ENCODE measurements around the gene A2ML1. TPM values are rescaled to one million over a fixed set of nuclear protein-coding genes. Genes with fewer than 3 reads are reported as not detected.

A2ML1 gene
- total and polyA plus RNA-seq, 2 of the 4 experiments (the other 2 are of a cell fraction) = not detected

DNA sequence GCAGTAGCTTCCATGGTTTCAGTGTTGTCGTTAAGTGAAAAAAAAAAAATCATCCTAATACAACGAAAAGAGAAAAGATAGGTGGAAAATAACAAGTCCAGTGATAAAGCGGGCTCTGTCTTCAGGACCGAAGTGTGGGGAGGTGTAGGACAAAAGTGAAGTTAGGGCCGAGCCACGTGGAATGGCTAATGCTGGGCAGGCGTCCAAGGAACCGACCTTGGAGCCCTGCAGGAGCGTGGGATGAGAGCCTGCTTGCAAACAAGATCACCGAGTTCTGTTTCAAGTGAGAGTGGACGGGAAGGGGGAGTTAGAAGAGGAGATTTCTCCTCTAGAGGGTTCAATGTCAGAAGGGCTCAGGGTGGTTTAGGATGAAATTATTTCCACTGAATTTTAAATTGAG lies 22.2 kb downstream of the A2ML1 start:
- in situ Hi-C loops (cut with MboI; ENCODE audit: low sequenced_read_pairs) (no loop called here), dilution Hi-C loops (cut with HindIII; ENCODE audit: low sequenced_read_pairs, unreplicated experiment) (no loop called here), intact Hi-C loops (cut with micrococcal nuclease) (no loop called here)
- Histone ChIP-seq H2AK9ac (replicated peaks; ENCODE audit: low read depth, low read length, poor library complexity) (no peak overlapping the region), H3K36me3 (ENCODE audit: control insufficient read depth, insufficient read depth, low read length) (no peaks in the 10 kb centered on the region), H3K9ac (ENCODE audit: low read depth, low read length) (no peak overlapping the region), H3K9me3 (ENCODE audit: control insufficient read depth, insufficient read depth, low read length) (no peaks in the 10 kb centered on the region), H4K91ac (ENCODE audit: insufficient read depth, low read depth, low read length) (no peak overlapping the region), H4K5ac (ENCODE audit: low read depth, low read length) (no peak overlapping the region), H2BK5ac (ENCODE audit: low read depth, low read length, poor library complexity, severe bottlenecking) (no peak overlapping the region), H3K56ac (ENCODE audit: extremely low read depth, insufficient read depth, low read length) (no peak overlapping the region), H3K4me2 (ENCODE audit: low read depth, low read length) (no peak overlapping the region), H3K4me3 (ENCODE audit: insufficient read depth, low read depth, low read length) (no peak overlapping the region), H4K20me1 (ENCODE audit: insufficient read depth, low read length) (no peaks in the 10 kb centered on the region), H3K23ac (ENCODE audit: low read depth, low read length) (no peak overlapping the region), H3K9me1 (ENCODE audit: insufficient read depth, low read length) (no peaks in the 10 kb centered on the region), H2BK120ac (ENCODE audit: low read depth, low read length) (no peak overlapping the region), H3K27ac (ENCODE audit: insufficient read depth, low read length) (no peak overlapping the region), H2BK20ac (ENCODE audit: low read depth, low read length) (no peak overlapping the region), H3K14ac (replicated peaks; ENCODE audit: low read depth, low read length) (no peak overlapping the region), H2BK15ac (ENCODE audit: low read depth, low read length) (no peak overlapping the region), H3K27me3 (ENCODE audit: control insufficient read depth, insufficient read depth, low read length) (no peaks in the 10 kb centered on the region), H2AK5ac (ENCODE audit: low read depth, low read length) (no peak overlapping the region), H3K18ac (ENCODE audit: low read depth, low read length) (no peak overlapping the region), H3K4ac (ENCODE audit: low read depth, low read length) (no peak overlapping the region), H3K79me1 (ENCODE audit: low read depth in 1 of 2, low read length in 2 of 2) (no peaks in the 10 kb centered on the region), H4K8ac (ENCODE audit: low read depth in 2 of 2, low read length in 2 of 2) (no peak overlapping the region), H2AFZ (replicated peaks; ENCODE audit: low read length, poor library complexity) (no peak overlapping the region), H3K4me1 (ENCODE audit: control insufficient read depth, insufficient read depth, low read length) (no peaks in the 10 kb centered on the region)
- CTCF ChIA-PET = interaction anchor here (0.6 to 1.1 kb wide), 2 partner anchors 16 to 89 kb away, joined by 3 read pairs; no protein-coding TSS in a partner anchor
- ATAC-seq (ENCODE audit: low read depth) (no peak), DNase-seq (peak; percentile 16)
- POLR2A ChIA-PET (ENCODE audit: unreplicated experiment) = no interaction called here
- no TSS peak for BruUV-seq (replicated peaks)
- 0% methylated on average over 3 of the region's 11 CpGs; no CpG with 5 or more reads in 1 of the 2 experiments for WGBS, 2 experiments (ENCODE audit: extremely low coverage in 2 of 2, insufficient read length in 1 of 2)
- TF ChIP-seq MXI1 (IDR thresholded peaks at IDR 0.05; ENCODE audit: borderline replicate concordance, low read depth, low read length) = no peak
- TF ChIP-seq NFE2L2 (IDR thresholded peaks at IDR 0.05; ENCODE audit: low read depth, low read length) = no peak
- TF ChIP-seq MAZ (IDR thresholded peaks at IDR 0.05; ENCODE audit: borderline replicate concordance, low read depth, low read length) = no peak
- TF ChIP-seq POLR2A (IDR thresholded peaks at IDR 0.05; ENCODE audit: low read depth, low read length) = no peak
